NCI-H1694 (cell line): ENCODE data around the gene ADSS1.
A peak's percentile ranks its signal among the peaks of the same experiment; 100 is the strongest.

Source experiments
- DNase-seq: peaks from one replicate; lab custom pipeline; 2025; lab: John Stamatoyannopoulos, UW

Gene ADSS1

GRCh38 chr14:104723651-104724406 lies at the start of gene ADSS1:
ADSS1 (plus strand) TSS chr14:104724229; CDS start chr14:104724271, 42 bp downstream.
- DNase-seq: no peak

- no peak for DNase-seq
Observed at GRCh38 chr14:104675447-104675846, 48.6 kb upstream of the ADSS1 start.

- no peak for DNase-seq
Observed at GRCh38 chr14:104676130-104676693, 47.8 kb upstream of the ADSS1 start.

- DNase-seq: no peak
Observed at GRCh38 chr14:104676694-104677511, 47.1 kb upstream of the ADSS1 start.

- DNase-seq: peak; percentile 75
Observed at GRCh38 chr14:104677512-104678332, 46.3 kb upstream of the ADSS1 start.

- DNase-seq: peak; percentile 82
Observed at GRCh38 chr14:104678346-104678745, 45.7 kb upstream of the ADSS1 start.

GRCh38 chr14:104678901-104679705 lies 44.9 kb upstream of the ADSS1 start:
- no peak for DNase-seq

GRCh38 chr14:104680056-104680805 lies 43.8 kb upstream of the ADSS1 start:
- no peak for DNase-seq

GRCh38 chr14:104680806-104681688 lies 43.0 kb upstream of the ADSS1 start:
- DNase-seq: peak; percentile 83

- peak; percentile 45 for DNase-seq
Observed at GRCh38 chr14:104681689-104682074, 42.3 kb upstream of the ADSS1 start.

GRCh38 chr14:104682107-104682593 lies 41.9 kb upstream of the ADSS1 start:
- DNase-seq: no peak

GRCh38 chr14:104683653-104684448 lies 40.2 kb upstream of the ADSS1 start:
- DNase-seq: no peak

GRCh38 chr14:104684449-104684821 lies 39.6 kb upstream of the ADSS1 start:
- DNase-seq: no peak

- DNase-seq: no peak
Observed at GRCh38 chr14:104685216-104685997, 38.6 kb upstream of the ADSS1 start.

- DNase-seq: no peak
Observed at GRCh38 chr14:104685998-104686610, 37.9 kb upstream of the ADSS1 start.

GRCh38 chr14:104686624-104687517 lies 37.2 kb upstream of the ADSS1 start:
- DNase-seq: no peak
